HG03460 (cell line): ENCODE measurements around the gene HPD.
"Not testable (repeated sequence)": the region's sequence is repeated elsewhere in the genome, so short reads cannot be mapped to it uniquely, and the experiment has no call there.

Source experiments
- ATAC-seq: cut with Tn5 transposase; IDR thresholded peaks from one replicate; pipeline ENCODE4 v1.9.1; 2021; ENCODE audit not compliant: unreplicated experiment

HPD gene

DNA sequence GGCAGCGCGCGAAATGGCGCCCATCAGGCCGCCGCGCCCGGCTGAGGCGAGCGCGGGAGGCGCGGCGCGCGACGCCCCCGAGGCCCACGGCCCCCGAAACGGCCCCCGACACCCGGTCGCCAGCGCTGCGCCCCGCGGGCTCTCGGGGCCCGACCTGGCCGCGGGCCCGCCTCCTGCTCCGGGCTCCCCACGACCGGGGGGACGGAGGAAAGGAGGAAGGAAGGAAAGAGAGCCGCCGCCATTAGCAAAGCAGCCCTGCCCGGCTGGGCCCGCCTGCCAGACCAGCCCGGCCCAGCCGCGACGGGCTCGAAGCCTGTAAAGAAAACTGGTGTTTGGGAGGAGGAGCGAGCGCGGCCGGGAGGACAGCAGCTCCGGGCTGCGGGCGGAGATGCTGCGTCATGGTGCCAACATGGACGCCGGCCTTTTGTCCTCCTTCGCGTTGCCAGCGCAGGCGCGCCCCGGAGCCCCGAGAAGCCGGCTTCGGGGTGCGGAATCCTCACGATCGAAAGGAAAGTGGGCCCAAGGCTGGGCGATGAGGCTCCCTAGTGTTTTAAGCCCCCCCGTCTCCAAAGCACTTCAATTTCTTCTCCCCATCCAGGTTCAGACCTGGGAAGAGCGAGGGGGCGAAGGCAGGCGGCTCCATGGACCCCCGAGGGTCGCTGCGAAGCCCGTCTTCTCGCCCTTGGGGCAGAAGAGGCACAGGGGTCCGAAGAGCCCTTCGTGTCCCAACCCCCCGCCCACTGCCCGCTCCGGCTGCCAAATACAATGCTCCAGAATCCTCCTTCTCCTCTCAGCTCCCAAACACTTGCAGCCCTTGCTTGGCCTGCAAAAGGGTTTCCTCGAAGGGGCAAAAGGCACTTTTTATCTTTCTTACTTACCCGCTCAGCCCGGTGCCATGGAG, 57.7 kb downstream of the HPD start:
- no peak for ATAC-seq

DNA sequence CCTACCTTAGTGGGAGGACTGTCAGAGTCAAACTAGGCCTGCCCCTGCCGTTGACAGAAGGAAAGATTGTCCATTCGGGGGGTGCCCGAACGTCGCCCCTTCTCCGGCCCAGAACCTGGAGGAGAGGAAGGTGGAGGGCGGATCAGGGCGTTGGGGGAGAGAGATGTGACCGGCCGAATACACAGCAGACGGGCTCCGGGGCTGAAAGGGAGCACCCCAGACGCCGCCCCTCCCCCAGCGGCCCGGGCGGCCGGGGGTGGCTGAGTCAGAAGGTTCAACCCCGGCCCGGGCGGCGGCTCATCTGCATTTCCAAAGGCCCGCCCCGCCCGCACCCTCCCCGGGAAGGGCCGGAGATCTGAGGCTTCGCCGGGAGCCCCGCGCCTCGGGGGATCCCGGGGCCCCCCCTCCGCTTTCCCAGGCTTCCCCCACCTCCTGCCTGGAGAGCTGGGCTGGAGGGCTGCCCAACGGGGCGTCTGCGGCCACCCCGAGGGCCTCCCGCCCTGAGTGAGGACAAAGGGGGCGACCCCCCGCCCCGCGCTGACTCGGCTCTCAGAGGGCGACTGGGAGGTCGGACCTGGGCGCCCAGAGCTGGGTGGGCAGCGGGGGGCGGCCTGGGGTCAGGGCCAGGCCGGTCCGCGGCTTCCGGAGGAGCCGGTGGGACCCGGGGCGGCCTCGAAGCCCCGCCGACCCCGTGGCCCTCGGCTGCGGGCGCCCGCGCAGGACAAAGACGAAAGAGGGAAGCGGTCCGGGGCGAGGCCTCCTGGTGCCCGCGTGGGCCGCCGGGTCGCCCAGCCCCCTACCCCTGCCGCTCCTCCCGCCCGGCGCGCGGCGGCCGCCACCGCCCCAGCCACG, 58.6 kb downstream of the HPD start:
- ATAC-seq: no peak

DNA sequence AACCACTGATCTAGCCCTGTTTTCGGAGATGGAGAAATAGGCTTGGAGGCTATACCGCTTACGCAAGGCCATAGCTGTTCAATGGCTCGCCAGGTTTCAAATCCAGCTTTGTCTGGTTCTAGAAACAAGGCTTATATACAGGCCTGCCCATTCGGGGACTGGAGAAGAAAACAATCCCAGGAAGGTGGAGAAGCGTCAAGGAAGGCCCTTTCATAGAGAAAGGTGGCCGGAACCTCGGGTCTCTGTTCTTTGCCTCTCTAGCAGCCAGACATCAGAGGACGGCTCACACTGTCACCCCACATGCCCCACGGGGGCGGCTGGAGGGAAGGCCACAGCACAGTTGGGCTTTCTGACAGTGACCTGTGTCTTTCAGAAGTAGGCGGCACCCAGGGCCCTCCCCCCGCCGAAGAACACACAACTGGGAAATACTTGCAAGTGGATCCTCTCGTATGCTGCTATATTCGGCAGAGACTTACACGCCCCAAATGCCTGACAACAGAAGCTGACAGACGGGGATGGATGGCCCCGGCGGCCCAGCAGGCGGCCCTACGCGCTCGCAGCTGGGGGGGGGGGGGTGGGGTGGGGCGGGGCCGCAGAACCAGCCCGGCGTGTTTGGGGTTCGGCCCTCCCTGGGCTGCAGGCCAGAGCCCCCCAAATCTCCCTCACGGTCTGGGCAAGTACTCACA, 59.4 kb downstream of the HPD start:
- ATAC-seq: no peak

DNA sequence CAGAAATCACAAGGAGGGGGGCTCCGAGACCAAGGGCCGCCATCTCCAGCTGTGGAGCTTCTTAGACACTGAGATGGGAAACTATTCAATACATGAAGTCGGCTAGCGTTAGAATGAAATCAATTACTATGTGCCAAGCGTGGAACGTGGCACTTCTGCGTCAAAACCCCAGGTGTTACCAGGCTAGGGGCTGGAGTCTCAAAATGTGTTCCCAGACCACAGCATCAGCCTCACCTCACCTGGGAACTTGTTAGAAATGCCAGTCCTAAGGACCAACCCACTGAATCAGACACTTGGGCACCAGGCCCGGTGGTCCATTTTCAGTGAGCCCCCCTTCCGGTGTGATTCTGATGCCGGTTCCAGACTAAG, 59.9 kb downstream of the HPD start:
- ATAC-seq: no peak

DNA sequence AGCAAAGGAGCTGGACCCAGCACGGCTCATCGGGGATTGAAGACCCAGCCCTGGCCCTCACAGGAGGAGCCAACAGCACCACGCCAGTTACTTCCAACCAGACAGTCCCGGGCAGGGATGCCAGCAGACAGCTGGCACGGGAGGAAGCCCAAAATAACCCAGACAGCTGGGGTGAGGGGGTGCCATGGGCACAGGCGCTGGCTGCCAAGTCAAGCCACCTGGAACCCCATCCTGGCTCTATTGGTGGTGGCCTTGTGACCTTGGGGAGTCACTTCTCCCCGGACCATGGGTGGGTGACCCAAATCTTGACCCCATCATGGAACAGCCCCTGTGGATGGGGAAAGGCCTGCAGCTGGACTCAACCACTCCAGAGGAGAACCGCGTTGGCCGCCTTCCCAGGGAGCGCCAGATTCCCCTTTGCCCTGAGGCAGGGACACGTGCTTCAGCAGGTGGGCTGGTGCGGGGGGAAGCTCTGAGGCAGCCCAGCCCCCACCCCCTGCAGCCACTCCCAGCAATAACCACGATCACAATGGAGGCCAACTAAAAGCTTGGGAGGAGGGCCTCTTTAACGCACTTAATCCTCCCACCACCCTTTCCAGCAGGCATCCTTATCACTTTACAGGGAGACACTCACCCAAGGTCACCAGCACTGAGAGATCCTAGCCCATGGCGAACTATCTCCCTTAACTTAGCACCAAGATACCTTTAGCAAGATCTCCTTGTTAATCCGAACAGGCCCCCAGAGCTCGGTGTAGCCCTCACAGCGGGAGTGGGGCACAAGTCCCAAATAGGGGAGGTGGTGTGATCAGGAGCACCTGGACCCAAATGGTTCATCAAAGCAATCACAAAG, 60.5 kb downstream of the HPD start:
- no peak for ATAC-seq

DNA sequence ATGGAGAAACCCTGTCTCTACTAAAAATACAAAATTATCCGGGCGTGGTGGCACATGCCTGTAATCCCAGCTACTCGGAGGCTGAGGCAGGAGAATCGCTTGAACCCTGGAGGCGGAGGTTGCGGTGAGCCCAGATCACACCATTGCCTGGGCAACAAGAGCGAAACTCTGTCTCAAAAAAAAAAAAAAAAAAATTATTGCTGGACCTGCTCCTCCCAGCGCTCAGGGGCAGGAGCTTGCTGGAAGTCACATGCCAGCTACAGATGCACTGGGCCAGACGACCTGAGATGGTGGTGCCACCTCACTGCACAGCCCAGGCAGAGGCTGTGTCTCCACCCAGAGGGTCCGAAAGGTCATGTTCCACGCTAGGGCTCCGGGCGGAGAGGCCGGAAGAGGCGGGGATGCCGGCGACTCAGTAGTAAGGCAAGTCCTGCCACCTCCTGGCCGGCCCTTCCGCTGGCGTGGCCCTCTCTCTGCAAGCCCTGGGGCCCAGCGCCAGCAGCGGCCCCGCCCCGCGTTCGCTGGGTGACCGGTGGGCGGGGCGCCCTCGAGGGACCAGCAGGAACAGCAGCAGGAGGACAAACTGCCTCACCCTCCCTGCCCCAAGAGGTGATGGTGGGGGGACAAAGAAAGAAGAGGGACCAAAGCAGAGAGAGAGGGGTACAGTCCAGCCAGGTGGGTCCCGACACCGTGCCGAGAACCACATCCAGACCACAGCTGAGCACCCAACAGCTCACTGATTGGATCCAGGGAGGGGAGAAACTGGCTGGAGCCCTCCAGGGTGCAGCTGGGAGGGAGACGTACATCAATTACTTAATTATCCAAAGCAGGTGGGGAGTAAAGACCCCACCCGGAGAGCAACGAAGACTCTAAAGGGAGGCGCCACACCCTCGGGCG, 61.6 kb downstream of the HPD start:
- no peak for ATAC-seq

DNA sequence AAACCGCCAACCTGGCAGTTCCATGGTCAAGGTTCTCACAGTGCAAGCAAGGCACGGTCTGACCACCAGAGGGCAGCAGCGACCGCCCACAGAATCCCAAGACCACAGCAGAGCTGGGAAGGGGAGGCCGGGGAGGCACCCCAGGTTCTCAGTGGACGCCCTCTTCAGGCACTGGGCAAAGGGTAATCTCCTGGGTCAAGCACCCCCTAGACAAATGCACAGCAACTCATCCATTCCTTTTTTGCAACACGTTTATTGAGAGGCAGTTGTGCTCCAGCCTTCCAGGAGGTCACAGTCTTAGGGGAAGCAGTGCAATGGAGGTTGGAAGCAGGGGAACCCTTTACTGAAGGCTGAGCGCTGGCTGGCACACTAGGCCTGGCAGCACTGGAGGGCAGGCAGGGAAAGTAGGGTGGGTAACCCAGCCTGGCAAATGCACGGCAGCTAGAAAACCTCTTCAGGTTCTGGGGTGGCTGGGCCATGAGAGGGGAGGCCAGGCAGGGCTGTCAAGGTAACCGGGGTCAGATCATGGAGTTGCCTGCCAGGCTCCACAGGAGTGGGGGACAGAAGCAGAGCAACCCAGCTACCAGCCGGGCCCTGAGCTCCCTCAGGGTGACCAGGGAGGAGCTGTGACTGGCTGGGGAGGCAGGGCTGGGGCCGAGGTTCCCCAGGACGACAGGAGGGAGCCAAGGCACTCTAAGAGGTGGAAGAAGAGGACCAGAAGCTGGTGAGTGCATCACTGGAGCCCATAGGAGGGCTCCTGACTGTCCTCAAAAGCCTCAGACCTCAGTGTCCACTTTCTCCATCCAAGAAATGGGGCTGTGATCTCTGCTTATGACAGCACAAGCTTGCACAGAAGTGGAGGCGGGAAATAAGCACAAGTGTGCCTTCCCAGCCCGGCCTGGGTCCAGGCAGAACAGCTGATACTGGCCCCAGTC, 63.4 kb downstream of the HPD start:
- ATAC-seq: no peak

DNA sequence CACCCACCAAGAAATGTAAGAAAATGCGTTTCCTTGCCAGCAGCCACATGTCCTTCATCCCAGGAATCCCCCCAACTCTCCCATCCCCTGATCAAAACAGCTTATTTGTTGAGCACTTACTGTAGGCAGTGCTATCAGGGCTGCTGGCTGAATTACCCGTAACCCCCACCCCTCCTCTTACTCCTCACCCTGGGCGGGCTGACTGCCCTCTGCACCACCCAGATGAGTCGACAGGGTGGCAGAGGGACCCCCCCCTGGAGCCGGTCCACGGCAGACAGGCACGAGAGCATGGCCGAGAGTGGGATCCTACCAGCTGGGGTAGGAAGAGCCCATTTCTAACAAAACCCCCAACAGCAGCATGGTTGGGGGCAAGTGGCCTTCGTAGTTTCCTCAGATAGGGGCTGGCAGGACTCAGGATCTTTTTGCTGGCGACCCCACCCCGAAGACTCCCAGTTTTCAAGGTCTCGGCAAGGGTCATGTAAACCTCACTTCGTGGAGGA, 64.1 kb downstream of the HPD start:
- no peak for ATAC-seq

DNA sequence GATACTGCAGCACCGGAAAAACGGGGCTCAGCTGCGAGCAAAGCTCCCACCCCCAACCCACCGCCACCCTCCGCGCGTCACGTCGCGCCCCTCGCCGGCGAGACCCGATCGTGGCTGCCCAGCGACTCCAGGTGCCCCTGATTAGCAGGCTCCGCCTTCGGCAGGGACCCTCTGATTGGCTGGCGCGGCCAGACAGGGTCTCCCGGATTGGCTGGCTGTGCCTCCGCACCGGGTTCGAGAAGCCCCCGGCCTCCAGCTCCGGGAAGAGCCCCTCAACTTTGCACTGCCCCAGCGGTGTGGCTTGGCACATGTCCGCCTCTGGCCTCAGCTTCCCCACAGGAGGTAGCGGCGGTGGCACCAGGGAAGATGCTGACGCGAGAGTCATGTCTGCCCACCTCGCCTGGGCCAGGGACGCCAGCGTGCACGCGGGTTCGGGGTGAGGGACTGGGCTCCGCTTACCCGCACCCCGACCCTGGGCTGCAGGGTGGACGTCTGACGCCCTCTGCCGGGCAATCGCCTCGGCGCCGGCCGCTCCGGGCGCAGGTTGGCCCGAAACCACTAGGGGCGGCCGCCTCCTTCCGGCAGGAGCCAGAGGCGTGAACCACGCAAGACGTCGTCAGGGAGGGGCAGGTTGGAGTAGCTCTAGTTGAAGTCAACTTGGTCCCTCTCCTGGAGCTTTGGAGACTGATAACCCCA, 64.7 kb downstream of the HPD start:
- peak; percentile 37 for ATAC-seq

DNA sequence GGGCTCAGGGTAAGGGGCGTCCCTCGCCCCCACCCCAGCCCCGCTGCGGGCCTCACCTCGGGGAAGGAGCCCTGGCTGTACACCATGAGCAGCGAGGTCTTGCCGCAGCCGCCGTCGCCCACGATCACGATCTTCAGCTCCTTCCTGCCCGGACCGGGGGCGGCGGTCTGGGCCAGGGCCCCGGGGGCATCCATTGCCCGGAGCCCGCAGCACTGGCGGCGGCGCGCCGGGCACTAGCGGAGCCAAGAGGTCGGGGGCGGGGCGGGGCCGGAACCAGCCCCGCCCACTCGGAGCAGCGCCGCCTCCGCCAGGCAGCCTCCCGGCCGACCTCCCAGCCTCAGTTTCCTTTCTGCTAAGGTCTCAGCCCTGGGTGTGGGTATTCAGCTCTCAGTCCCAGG, 65.2 kb downstream of the HPD start, which contains the start of gene RHOF:
Gene RHOF, minus strand, starts transcription at position 249 of the 398 bp plus-strand sequence. Its CDS starts 55 bp downstream, at position 194.
- peak; percentile 13 for ATAC-seq

DNA sequence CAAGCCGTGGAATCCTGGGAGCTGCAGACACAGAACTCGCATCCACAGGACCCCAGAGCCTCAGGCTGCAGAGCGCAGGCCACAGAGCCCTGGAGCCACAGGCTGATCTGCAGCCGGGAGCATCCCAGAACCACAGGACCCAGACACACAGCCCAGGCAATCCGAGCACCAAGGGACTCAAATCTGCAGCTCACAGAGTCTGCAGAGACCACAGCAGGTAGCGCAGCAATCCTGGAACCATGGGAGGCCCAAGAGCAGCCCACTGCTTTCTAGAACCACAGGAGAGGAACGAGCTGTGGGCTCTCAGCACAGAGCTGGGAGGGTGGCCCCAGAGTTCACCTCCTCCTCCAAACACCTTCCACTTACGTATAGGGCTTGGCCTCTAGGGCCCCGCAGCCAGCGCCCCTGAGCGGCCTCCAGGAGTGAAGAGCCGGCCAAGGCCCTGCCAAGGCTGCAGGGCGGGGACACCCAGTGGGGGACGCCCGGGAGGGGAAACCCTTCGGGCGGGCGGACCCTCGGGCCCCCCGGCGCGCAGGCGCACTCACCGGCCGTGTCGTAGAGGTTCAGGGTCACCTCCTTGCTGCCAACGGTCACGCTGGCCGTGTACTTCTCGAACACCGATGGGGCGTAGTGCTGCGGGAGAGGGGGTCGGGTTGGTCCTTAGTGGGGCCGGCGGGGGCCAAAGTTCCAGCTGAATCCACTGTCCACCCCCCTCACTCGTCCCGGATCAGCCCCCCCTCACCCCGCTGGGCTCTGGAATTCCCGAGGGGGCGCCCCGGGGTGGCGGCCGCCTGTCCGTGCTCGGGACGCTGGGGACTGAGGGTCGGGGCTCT, 65.8 kb downstream of the HPD start:
- no peak for ATAC-seq

DNA sequence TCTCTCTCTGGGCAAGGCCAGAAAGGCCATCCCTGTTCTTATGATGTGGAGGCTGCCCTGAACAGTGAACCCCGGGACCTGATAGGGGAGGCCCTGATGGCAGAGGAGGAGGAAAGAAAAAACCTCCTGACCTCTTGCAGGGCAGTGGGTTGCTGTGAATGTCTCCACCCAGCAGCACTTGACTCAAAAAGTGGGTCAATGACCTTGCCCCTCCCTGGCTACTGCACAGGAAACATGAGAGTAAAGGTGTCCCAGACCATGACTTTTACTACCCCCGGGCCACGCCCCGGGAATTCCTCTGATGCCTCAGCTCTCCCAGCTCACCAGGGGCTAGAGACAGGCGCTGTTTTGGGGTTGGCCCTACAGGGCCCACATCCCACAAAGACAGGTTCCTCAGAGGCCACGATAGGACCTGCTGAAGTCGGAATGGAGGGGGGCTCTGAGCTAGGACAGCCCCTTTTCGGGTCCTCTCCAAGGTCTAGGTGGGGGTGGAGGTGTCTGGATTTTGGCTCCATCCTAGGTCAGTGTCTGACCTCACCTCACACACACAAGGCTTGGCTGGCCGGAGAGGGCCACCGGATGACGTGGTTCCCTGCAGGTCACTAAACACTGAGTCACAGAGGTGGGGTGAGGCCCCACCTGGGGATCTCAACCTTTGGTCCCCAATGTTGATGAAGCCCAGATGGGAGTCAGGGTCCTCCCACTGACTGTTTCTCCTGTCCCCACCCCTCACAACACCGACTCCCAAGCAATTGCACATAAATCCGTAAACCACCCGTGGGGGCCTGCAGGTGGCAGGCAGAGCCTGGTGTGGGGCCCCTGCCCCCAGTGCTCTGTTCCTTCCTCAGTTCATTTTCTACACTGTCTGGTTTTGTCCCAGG, 66.7 kb downstream of the HPD start:
- no peak for ATAC-seq

DNA sequence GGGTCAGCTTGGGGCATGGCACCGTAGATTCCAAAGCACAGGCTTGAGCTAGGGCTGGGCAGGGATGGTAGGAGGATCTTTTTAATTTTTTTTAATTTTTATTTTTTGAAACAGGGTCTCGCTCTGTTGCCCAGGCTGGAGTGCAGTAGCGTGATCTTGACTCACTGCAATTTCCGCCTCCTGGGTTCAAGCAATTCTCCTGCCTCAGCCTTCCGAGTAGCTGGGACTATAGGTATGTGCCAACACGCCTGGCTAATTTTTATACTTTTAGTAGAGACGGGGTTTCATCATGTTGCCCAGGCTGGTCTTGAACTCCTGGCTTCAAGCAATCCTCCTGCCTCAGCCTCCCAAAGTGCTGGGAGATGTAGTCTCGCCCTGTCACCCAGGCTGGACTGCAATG, 67.9 kb downstream of the HPD start:
- not testable (repeated sequence) for ATAC-seq

DNA sequence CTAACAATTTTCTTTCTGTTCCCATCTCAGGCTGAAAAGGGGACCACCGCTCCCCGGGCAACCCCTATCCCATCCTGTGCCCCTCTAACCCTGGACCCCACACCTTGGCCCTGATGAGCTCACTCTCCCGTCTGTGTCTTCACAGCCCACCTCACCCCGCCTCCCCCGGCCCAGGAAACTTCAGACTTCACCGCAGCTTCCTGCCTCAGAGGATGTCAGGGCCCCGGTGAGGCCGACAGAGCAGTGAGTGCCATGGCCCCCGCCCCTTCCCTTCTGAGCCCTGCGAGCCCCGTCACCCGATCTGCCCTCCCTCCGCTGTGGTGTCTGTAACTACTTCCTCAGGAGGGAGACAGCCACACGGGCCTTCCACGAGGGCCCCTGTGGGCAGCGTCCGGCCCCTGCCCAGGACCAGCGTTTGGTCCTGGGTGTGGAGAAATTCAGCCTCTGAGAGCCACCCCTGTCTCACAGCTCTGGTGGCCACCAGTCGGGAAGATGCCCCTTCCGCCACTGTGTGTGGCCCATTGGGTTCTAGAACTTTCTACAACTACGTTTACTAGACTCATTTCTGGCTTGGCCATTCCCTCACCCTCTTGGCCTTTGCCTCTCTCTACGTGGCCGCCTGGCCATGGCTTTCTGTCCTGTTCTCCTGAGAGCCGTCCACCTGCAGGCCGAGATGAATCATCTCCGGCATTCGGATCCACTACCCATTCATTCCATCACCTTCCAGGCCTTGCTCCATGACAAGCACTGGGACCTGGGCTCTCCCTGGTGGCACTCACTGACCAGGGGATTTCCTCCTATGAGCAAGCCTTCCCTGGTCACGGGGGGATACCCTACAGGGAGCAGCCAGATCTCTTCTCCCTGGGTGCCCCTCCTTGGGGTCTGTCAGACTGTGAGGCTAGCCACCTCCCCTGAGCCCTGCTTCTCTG, 68.6 kb downstream of the HPD start:
- ATAC-seq: peak; percentile 42
